Left lung (tissue), 10 donors: Measurements from ENCODE around the gene RAPGEF4. TPM values are rescaled to one million over a fixed set of nuclear protein-coding genes. Genes with fewer than 3 reads are reported as not detected.

ENCODE experiments used
- ATAC-seq: fragments of 200-7000 bp; cut with Tn5 transposase; one replicate; pipeline ENCODE4 v1.9.1; 2020; ENCODE audit warnings: moderate library complexity
- DNase-seq, 4 donors: peaks; one replicate each; pipeline ENCODE4 v3.0.0-alpha.2; 2013 to 2020
- H3K27ac ChIP-seq, 2 donors: fragments of 200-600 bp; sonication (generic) in 1 of 2; one replicate each; pipeline versions ENCODE4 v1.5.0 to v1.8.0; 2020 to 2021
- H3K27me3 ChIP-seq, 2 donors: fragments of 200-600 bp; sonication (generic) in 1 of 2; one replicate each; pipeline versions ENCODE4 v1.5.0 to v1.8.0; 2020 to 2021
- H3K36me3 ChIP-seq, 2 donors: fragments of 200-600 bp; sonication (generic) in 1 of 2; one replicate each; pipeline versions ENCODE4 v1.5.0 to v1.8.0; 2020 to 2021
- H3K4me1 ChIP-seq, 2 donors: fragments of 200-600 bp; one replicate each; pipeline ENCODE4 v1.8.0; 2021
- H3K4me3 ChIP-seq, 2 donors: fragments of 200-600 bp; sonication (generic) in 1 of 2; one replicate each; pipeline versions ENCODE4 v1.5.0 to v1.8.0; 2020 to 2021; ENCODE audit warnings: mild to moderate bottlenecking in 1 of 2
- H3K9me3 ChIP-seq, 2 donors: fragments of 200-600 bp; sonication (generic) in 1 of 2; one replicate each; pipeline versions ENCODE4 v1.5.0 to v1.8.0; 2020 to 2021
- CTCF ChIP-seq, 2 donors: fragments of 200-600 bp; sonication (generic) in 1 of 2; IDR thresholded peaks; one replicate each; pipeline versions ENCODE4 v1.5.0 to v1.8.0; 2021; ENCODE audit warnings: antibody characterized with exemption in 2 of 2
- intact Hi-C, 2 donors: fragments of 100-400 bp; cut with DNase I; formaldehyde crosslinking; loops; one replicate each; pipeline versions ENCODE4 v1.11.2 to v1.14.2; 2022
- polyA plus RNA-seq, 6 donors: library from polyadenylated mRNA; unstranded; fragments of 120-200 nt; gene quantifications; one replicate each; pipeline ENCODE4 v1.2.1, GENCODE V29; 2013; ENCODE audit not compliant: insufficient read length in 6 of 6
- total RNA-seq, 2 donors: library from RNA; stranded (reverse); fragmentation: NEBNext Ultra II Directional; extraction: Animal tissue kit (Norgen Biotek cat#: 25700); gene quantifications; one replicate each; pipeline ENCODE4 v1.2.1, GENCODE V29; 2021
- donor health status: DM: no; HTN: yes; CAD: no.
- donor health status: DM: no; HTN: no; CAD: no.

Gene RAPGEF4
- total and polyA plus RNA-seq, 8 donors, result 9.1 to 16.2 (median 11.8) TPM

DNA sequence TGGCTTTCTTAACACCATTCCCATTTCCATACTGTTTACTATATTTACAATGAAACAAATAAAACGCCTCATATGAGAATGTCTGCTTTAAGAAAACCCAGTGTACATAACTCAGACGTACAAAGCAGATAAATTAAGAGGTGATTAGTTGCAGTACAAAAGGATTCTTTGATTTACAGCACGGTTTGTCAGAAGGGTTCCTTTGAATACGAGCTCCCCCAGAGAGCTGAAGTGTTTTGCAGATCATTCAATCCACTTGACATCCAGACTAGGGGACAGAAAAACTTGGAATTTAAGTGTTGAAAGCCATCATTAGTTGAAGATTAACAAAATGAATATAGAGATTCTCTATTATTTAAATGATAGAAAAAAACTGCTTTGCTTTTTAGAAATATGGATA lies 72.5 kb downstream of the RAPGEF4 start:
- no peak for TF ChIP-seq CTCF (IDR thresholded peaks at IDR 0.05)

GRCh38 chr2:172811027-172811426 lies 75.4 kb downstream of the RAPGEF4 start:
- no peak for DNase-seq
- Histone ChIP-seq H3K4me1 (no peaks in the 10 kb centered on the region), H3K27ac (no peak overlapping the region), H3K36me3 (no peaks in the 10 kb centered on the region), H3K27me3 (peaks cover 2 to 10% of the 10 kb centered on the region in 2 donors), H3K9me3 (no peaks in the 10 kb centered on the region), H3K4me3 (no peak overlapping the region)
- no peak for ATAC-seq
- TF ChIP-seq CTCF (IDR thresholded peaks at IDR 0.05), result no peak
- intact Hi-C loops, result loop anchor here in 1 of 2 donors (5.0 kb wide), 1 partner anchor 121 kb away; no protein-coding TSS in a partner anchor

More for the DNA sequence above, 72.5 kb downstream of the RAPGEF4 start:
- no peak overlapping the region for H3K27ac ChIP-seq
- intact Hi-C loops, result loop anchor here in 1 of 2 donors (10.0 kb wide), 1 partner anchor 217 kb away; no protein-coding TSS in a partner anchor
- peaks cover 0 to 6% of the 10 kb centered on the region in 2 donors for H3K9me3 ChIP-seq
- H3K36me3 ChIP-seq, result no peaks in the 10 kb centered on the region
- DNase-seq, result no peak
- H3K4me1 ChIP-seq, result no peaks in the 10 kb centered on the region
- ATAC-seq, result no peak
- H3K27me3 ChIP-seq, result peaks cover 2 to 6% of the 10 kb centered on the region in 2 donors
- H3K4me3 ChIP-seq, result no peak overlapping the region

DNA sequence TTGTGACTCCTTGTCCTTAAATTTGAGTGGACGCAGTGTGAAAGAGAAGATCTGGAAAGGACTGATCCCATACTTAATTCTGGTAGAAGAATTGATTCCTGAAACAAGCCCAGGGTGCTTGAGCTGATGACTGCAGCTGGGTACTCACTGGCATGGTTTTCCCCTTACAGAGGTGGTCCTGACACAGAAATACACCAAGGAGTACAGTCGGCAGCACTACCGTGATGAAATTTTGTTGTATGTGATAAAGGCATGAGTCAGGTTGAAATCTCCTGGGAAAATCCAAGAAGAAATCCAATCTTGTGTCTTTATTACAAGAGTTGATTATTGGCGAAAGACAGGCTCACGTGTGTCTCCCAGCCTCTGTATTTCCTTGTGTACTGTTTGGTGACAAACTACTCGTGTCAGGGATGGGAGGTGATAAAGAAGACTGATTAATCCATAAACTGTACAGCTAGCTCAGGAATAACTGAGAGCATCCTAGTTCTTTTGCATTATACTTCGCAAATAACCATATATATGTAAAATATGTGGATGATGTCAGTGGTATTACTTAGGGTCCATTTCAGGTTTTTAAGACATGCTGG lies 76.6 kb downstream of the RAPGEF4 start:
- DNase-seq, result no peak
- no peak overlapping the region for H3K4me3 ChIP-seq
- no peaks in the 10 kb centered on the region for H3K36me3 ChIP-seq
- H3K27me3 ChIP-seq, result peaks cover 2 to 10% of the 10 kb centered on the region in 2 donors
- H3K9me3 ChIP-seq, result no peaks in the 10 kb centered on the region
- TF ChIP-seq CTCF (IDR thresholded peaks at IDR 0.05), result no peak
- no peaks in the 10 kb centered on the region for H3K4me1 ChIP-seq
- no peak overlapping the region for H3K27ac ChIP-seq
- intact Hi-C loops, result loop anchor here in 1 of 2 donors (5.0 kb wide), 1 partner anchor 120 kb away; no protein-coding TSS in a partner anchor
- ATAC-seq, result no peak

- Histone ChIP-seq H3K27me3 (peaks cover 2 to 10% of the 10 kb centered on the region in 2 donors), H3K9me3 (no peaks in the 10 kb centered on the region), H3K4me1 (no peaks in the 10 kb centered on the region), H3K36me3 (no peaks in the 10 kb centered on the region), H3K4me3 (no peak overlapping the region), H3K27ac (no peak overlapping the region)
- TF ChIP-seq CTCF (IDR thresholded peaks at IDR 0.05), result peak; percentile 30 to 44
- ATAC-seq (peak; percentile 46), DNase-seq (peak in 1 of 4 donors; percentile 19)
- intact Hi-C loops, result loop anchor here in 1 of 2 donors (5.0 kb wide), 1 partner anchor 119 kb away; no protein-coding TSS in a partner anchor
Observed at GRCh38 chr2:172813314-172813888, 77.8 kb downstream of the RAPGEF4 start.

DNA sequence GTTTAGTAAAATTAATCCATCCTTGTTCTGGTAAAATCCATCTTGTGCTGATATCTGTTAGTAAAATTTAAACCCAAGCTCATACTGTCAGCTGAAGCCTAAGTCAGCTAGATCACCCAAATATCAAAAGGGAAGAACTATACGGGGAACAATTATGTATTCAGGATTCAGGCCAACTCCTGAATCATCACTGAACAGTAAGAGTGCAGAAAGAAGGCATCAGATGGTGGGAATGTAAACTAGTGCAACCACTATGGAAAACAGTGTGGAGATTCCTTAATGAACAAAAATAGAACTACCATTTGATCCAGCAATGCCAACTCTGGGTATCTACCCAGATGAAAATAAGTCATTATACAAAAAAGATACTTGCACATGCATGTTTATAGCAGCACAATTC lies 81.8 kb downstream of the RAPGEF4 start:
- no peaks in the 10 kb centered on the region for H3K9me3 ChIP-seq
- peaks cover 0 to 10% of the 10 kb centered on the region in 2 donors for H3K27me3 ChIP-seq
- H3K36me3 ChIP-seq, result no peaks in the 10 kb centered on the region
- ATAC-seq (no peak), DNase-seq (no peak)
- no peak overlapping the region for H3K4me3 ChIP-seq
- no peak for TF ChIP-seq CTCF (IDR thresholded peaks at IDR 0.05)
- no peaks in the 10 kb centered on the region for H3K4me1 ChIP-seq
- no peak overlapping the region for H3K27ac ChIP-seq
- intact Hi-C loops, result no loop called here
